ENCODE measurements around the gene TSPOAP1. TPM values are rescaled to one million over a fixed set of nuclear protein-coding genes. Genes with fewer than 3 reads are reported as not detected.

Gene TSPOAP1
- total RNA-seq, 2 experiments from 2014 or later = 17.8 to 19.5 TPM

GRCh38 chr17:58351182-58351581 is 22.6 kb upstream of the TSPOAP1 start:
- CTCF ChIA-PET = interaction anchor here (0.7 to 5.3 kb wide), 8 partner anchors 10 to 360 kb away, joined by 3 to 47 read pairs (median 6); partner anchors contain the start of genes RNF43 and TSPOAP1
- DNase-seq (no peak), ATAC-seq (ENCODE audit: poor library complexity) (no peak)
- intact Hi-C loops (cut with DNase I, micrococcal nuclease) = loop anchor here in 1 of 2 experiments (5.0 kb wide), 1 partner anchor 364 kb away; the partner anchor contains the start of gene VEZF1
- peaks cover 67% of the 10 kb centered on the region for H3K4me1 Mint-ChIP-seq (ENCODE audit: low read depth)
- peak overlapping the region; percentile 99 for H3K4me3 Mint-ChIP-seq
- peaks cover 64% of the 10 kb centered on the region for H3K36me3 Mint-ChIP-seq (ENCODE audit: low read depth)
- POLR2A ChIA-PET = interaction anchor here (0.6 to 16.0 kb wide), 7 partner anchors 14 to 1543 kb away, joined by 3 to 508 read pairs (median 51); partner anchors contain the start of genes RNF43 and TSPOAP1
- no peaks in the 10 kb centered on the region for H3K9me3 ChIP-seq (ENCODE audit: control insufficient read depth in 1 of 2, insufficient read depth in 1 of 2, low read length in 2 of 2)
- peak overlapping the region; percentile 78 for H3K4me3 ChIP-seq (ENCODE audit: low read length)
- no peaks in the 10 kb centered on the region for H3K27me3 ChIP-seq (ENCODE audit: control insufficient read depth in 1 of 2, insufficient read depth in 2 of 2, low read length in 2 of 2)
- peak overlapping the region; percentile 98 for H3K27ac Mint-ChIP-seq
- H3K27me3 Mint-ChIP-seq = no peaks in the 10 kb centered on the region
- TF ChIP-seq CTCF (IDR thresholded peaks at IDR 0.05) = no peak
- peaks cover 42% of the 10 kb centered on the region for H3K36me3 ChIP-seq (ENCODE audit: insufficient read depth, low read length)
- H3K9me3 Mint-ChIP-seq = no peaks in the 10 kb centered on the region
- peak overlapping the region; percentile 82 to 85 for H3K27ac ChIP-seq (ENCODE audit: low read depth in 1 of 2, low read length in 2 of 2)
- peaks cover 41% of the 10 kb centered on the region for H3K4me1 ChIP-seq (ENCODE audit: insufficient read depth, low read length)

- no peak for ATAC-seq (ENCODE audit: poor library complexity)
- DNase-seq = no peak
- Mint-ChIP-seq H3K4me1 (ENCODE audit: low read depth) (peaks cover 87% of the 10 kb centered on the region), H3K4me3 (no peak overlapping the region), H3K27ac (peak overlapping the region; percentile 84), H3K36me3 (ENCODE audit: low read depth) (peaks cover 91% of the 10 kb centered on the region), H3K27me3 (no peaks in the 10 kb centered on the region), H3K9me3 (no peaks in the 10 kb centered on the region)
- peaks cover 66% of the 10 kb centered on the region for H3K4me1 ChIP-seq (ENCODE audit: insufficient read depth, low read length)
- no peaks in the 10 kb centered on the region for H3K9me3 ChIP-seq (ENCODE audit: control insufficient read depth in 1 of 2, insufficient read depth in 1 of 2, low read length in 2 of 2)
- POLR2A ChIA-PET = interaction anchor here (5.2 to 18.5 kb wide), 2 partner anchors 11 to 25 kb away, joined by 146 to 1359 read pairs; partner anchors contain the start of gene TSPOAP1
- H3K27me3 ChIP-seq (ENCODE audit: control insufficient read depth in 1 of 2, insufficient read depth in 2 of 2, low read length in 2 of 2) = no peaks in the 10 kb centered on the region
- H3K27ac ChIP-seq (ENCODE audit: low read depth in 1 of 2, low read length in 2 of 2) = no peak overlapping the region
- intact Hi-C loops (cut with DNase I, micrococcal nuclease) = loop anchor here in 1 of 2 experiments (5.0 to 10.0 kb wide), 2 partner anchors 131 to 867 kb away; partner anchors contain the start of genes MKS1 and SMG8
- CTCF ChIA-PET = interaction anchor here (1.3 kb wide), 1 partner anchor 44 kb away, joined by 4 read pairs; no protein-coding TSS in a partner anchor
- no peak for TF ChIP-seq CTCF (IDR thresholded peaks at IDR 0.05)
- H3K36me3 ChIP-seq (ENCODE audit: insufficient read depth, low read length) = peaks cover 56% of the 10 kb centered on the region
- H3K4me3 ChIP-seq (ENCODE audit: low read length) = no peak overlapping the region
Observed at GRCh38 chr17:58348038-58348437, 19.4 kb upstream of the TSPOAP1 start.

- no peaks in the 10 kb centered on the region for H3K27me3 ChIP-seq (ENCODE audit: control insufficient read depth in 1 of 2, insufficient read depth in 2 of 2, low read length in 2 of 2)
- no peak for ATAC-seq (ENCODE audit: poor library complexity)
- Mint-ChIP-seq H3K4me1 (ENCODE audit: low read depth) (peaks cover 93% of the 10 kb centered on the region), H3K36me3 (ENCODE audit: low read depth) (peaks cover 78% of the 10 kb centered on the region), H3K4me3 (peak overlapping the region; percentile 52), H3K27ac (peak overlapping the region; percentile 84), H3K9me3 (no peaks in the 10 kb centered on the region), H3K27me3 (no peaks in the 10 kb centered on the region)
- H3K4me1 ChIP-seq (ENCODE audit: insufficient read depth, low read length) = peaks cover 73% of the 10 kb centered on the region
- DNase-seq = no peak
- CTCF ChIA-PET = interaction anchor here (0.7 to 9.0 kb wide), 13 partner anchors 8 to 142 kb away, joined by 3 to 211 read pairs (median 8); partner anchors contain the start of genes HSF5, RNF43, SUPT4H1 and TSPOAP1
- no peak for TF ChIP-seq CTCF (IDR thresholded peaks at IDR 0.05)
- no peaks in the 10 kb centered on the region for H3K9me3 ChIP-seq (ENCODE audit: control insufficient read depth in 1 of 2, insufficient read depth in 1 of 2, low read length in 2 of 2)
- no peak overlapping the region for H3K4me3 ChIP-seq (ENCODE audit: low read length)
- POLR2A ChIA-PET = interaction anchor here (1.4 to 18.5 kb wide), 9 partner anchors 8 to 142 kb away, joined by 4 to 1359 read pairs (median 10); partner anchors contain the start of genes HSF5, MKS1, RNF43 and SUPT4H1
- intact Hi-C loops (cut with DNase I, micrococcal nuclease) = loop anchor here (2.0 to 10.0 kb wide), 3 partner anchors 71 to 869 kb away; partner anchors contain the start of genes MKS1 (in 1 of the 2), RNF43 (in 1 of the 2) and SMG8 (in 1 of the 2)
- H3K27ac ChIP-seq (ENCODE audit: low read depth in 1 of 2, low read length in 2 of 2) = peak overlapping the region; percentile 97 to 98
- peaks cover 51% of the 10 kb centered on the region for H3K36me3 ChIP-seq (ENCODE audit: insufficient read depth, low read length)
Observed at GRCh38 chr17:58345500-58345899, 16.9 kb upstream of the TSPOAP1 start.
